Measurements from ENCODE around the gene SUMO2.

GRCh38 chr17:75130632-75131277 lies 52.0 kb downstream of the SUMO2 start:
- TF ChIP-seq ZNF512 (tag; IDR thresholded peaks at IDR 0.05), result no peak
- no peak; the same call in 1 of the 2 replicates for TF ChIP-seq POLR2AphosphoS5 (IDR thresholded peaks at IDR 0.05; ENCODE audit: control insufficient read depth, insufficient read depth, low read depth, low read length)
- TF ChIP-seq CREM (IDR thresholded peaks at IDR 0.05; ENCODE audit: low read depth), result no peak
- TF ChIP-seq CTCF (IDR thresholded peaks at IDR 0.05 in 2 of 3, conservative IDR thresholded peaks at IDR 0.05 in 1 of 3; ENCODE audit: insufficient read depth in 2 of 3, low read depth in 1 of 3, low read length in 3 of 3), result peak; percentile 66 to 81 (median 79)
- TF ChIP-seq HMGXB4 (CRISPR knock-in tag; IDR thresholded peaks at IDR 0.05), result no peak
- TF ChIP-seq ZNF77 (CRISPR knock-in tag; IDR thresholded peaks at IDR 0.05), result no peak

All from K562 (cell line).